Peyer's patch (tissue), 4 donors: ENCODE data around the gene RABGAP1.

Source experiments
- CTCF ChIP-seq, 6 experiments: fragments of 450-650 bp in 4 of 6; fragments of 200-600 bp in 2 of 6; sonication (generic) in 1 of 6; IDR thresholded peaks; one replicate each; pipeline ENCODE4 v1.5.1; 2017 to 2019; ENCODE audit warnings: antibody characterized with exemption in 6 of 6, mild to moderate bottlenecking in 3 of 6, moderate library complexity in 1 of 6
- POLR2A ChIP-seq, 2 donors: fragments of 450-650 bp; IDR thresholded peaks; one replicate each; pipeline ENCODE4 v1.5.1; 2017; ENCODE audit warnings: antibody characterized with exemption in 2 of 2, mild to moderate bottlenecking in 2 of 2, moderate library complexity in 2 of 2

- no peak for TF ChIP-seq CTCF (IDR thresholded peaks at IDR 0.05)
- no peak for TF ChIP-seq POLR2A (IDR thresholded peaks at IDR 0.05)
These were observed 210.1 kb downstream of the RABGAP1 start for GRCh38 chr9:123150708-123151503.
